Inflammatory macrophage treated with lipopolysaccharide for 4 hours (primary cell): ENCODE data around the gene C3orf22.

Source experiments
- DNase-seq: peaks from one replicate; pipeline ENCODE4 v3.0.0-alpha.2; 2020

The C3orf22 gene

GRCh38 chr3:126511291-126511690 lies 47.4 kb downstream of the C3orf22 start:
- no peak for DNase-seq

DNA sequence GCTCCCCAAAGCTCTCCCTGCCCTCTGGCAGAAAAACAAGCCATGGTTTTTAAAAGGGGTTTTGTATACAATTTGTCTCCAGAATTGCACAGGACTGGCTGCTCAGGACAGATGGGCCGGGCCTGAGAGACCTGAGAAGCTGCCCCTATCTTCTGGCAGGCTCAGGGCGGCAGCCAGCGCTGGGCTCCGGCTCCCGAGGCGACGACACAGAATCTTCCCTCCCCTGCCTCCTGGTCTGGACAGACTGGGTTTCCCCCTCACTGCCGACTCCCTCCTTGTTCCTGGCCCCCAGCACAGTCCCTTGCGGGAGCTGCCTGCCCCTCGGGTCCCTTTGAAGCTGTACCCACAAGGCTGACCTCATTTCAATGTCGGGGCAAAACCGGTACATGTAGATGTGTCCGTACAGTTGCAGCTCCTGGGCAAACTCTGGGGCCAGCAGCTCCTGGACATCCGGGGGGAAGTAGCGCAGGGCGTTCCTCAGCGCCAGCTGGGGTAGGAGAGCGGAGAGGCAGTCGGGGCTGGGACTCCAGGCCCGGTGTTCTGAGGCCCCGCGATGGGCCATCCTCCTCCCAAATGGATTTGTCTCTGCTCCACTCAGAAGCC lies 48.3 kb downstream of the C3orf22 start:
- DNase-seq, result no peak

GRCh38 chr3:126509597-126510307 lies 49.0 kb downstream of the C3orf22 start:
- DNase-seq, result no peak

DNA sequence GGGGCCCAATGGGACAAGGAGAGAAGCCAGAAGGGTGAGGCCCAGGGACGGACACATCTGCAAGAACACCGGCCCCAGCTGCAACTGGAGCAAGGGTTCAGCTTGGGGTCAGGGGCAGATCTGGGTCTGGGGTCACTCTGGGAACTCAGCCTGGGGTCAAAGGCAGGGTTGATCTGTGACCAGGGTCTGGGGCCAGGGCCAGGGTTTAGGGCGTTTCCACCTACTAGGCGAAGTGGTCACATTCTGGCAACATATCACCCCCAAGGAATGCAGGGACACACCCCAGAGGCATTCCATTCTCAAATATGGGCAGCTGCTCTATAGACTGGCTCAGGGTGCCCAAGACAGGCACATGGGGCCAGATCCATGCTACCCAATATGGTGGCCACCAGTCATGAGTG lies 50.2 kb downstream of the C3orf22 start:
- no peak for DNase-seq

DNA sequence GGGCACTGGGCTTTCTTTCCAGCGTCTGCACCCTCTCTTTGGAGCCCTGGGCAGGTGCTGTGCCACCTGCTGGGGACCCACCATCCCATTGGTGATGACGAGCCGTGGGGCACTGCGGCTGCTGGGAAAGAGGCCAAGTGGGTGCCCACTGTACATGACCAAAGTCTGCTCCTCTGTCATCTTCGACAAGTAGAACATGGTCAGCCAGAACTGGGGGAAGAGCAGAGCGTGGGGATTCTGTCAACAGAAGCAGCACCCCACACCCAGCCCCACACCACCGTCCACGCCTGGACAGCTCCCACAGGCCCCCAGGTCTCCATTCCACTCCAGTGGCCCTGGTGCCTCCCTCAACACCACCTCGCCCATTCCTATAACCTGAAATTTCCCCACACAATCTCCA lies 50.8 kb downstream of the C3orf22 start:
- no peak for DNase-seq

- no peak for DNase-seq
Observed at GRCh38 chr3:126503701-126504100, 55.0 kb downstream of the C3orf22 start.

- DNase-seq, result no peak
Observed at GRCh38 chr3:126502656-126503055, 56.1 kb downstream of the C3orf22 start.

- DNase-seq, result no peak
Observed at GRCh38 chr3:126501736-126502135, 57.0 kb downstream of the C3orf22 start.

DNA sequence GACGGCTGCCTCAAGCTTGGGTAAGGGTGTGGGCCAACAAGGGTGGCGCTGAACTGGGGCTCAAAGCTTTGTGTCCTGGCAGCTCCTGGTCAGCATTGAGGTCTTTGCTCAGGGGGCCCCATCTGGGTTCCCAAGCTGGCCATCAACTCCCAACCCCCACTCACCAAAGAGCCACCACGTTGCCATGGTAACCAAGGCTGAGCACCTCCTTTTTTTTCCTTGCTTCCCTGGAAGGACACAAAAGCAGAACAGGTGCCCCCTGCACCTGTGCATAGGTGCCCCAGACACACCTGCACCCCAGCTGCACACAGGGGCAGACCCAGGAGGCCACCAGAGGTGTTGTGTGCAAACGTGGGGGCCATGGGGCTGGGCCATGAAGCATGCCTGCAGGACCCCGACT lies 57.7 kb downstream of the C3orf22 start:
- no peak for DNase-seq

GRCh38 chr3:126500016-126500415 lies 58.7 kb downstream of the C3orf22 start:
- DNase-seq, result no peak
